Motor neuron (in vitro differentiated cells): ENCODE measurements around the gene VPS13D. TPM values are rescaled to one million over a fixed set of nuclear protein-coding genes. Genes with fewer than 3 reads are reported as not detected.
A peak's percentile ranks its signal among the peaks of the same experiment; 100 is the strongest.

ENCODE experiments used
- ATAC-seq, 8 experiments: fragments of 200-7000 bp; cut with Tn5 transposase; replicated peaks in 6 of 8; 2 replicates each; pipeline ENCODE4 v1.8.0; 2021; ENCODE audit warnings: mild to moderate bottlenecking in 8 of 8, moderate library complexity in 8 of 8
- H3K27ac ChIP-seq, 2 donors: fragments of 250-450 bp; sonication (Bioruptor Pico); 2 replicates each; pipeline ENCODE4 v1.9.0; 2021; ENCODE audit warnings: antibody characterized with exemption in 2 of 2, mild to moderate bottlenecking in 2 of 2, moderate library complexity in 1 of 2
- H3K4me1 ChIP-seq, 2 donors: fragments of 250-450 bp; sonication (Bioruptor Pico); replicated peaks in 1 of 2; 2 replicates each; pipeline ENCODE4 v1.6.1; 2021; ENCODE audit warnings: antibody characterized with exemption in 2 of 2, mild to moderate bottlenecking in 2 of 2, moderate library complexity in 1 of 2
- H3K4me3 ChIP-seq, 5 donors: fragments of 250-450 bp; sonication (Bioruptor Pico); 2 replicates each; pipeline ENCODE4 v1.9.0; 2021; ENCODE audit warnings: antibody characterized with exemption in 5 of 5, mild to moderate bottlenecking in 5 of 5, moderate library complexity in 4 of 5
- WGBS, 10 experiments: fragments of 450-650 bp; shearing (Covaris generic); methylation state at CpG; one replicate each; pipeline ENCODE4 v1.0.0; 2022; 5-methylcytosine and 5-hydroxymethylcytosine counted together
- in situ Hi-C, 9 experiments: fragments of 400-800 bp; cut with MboI; loops; one replicate each; pipeline ENCODE4 v1.15.0; 2021; ENCODE audit warnings: low sequenced_read_pairs in 9 of 9, low pct_unique_long_range_greater_than_20kb in 2 of 9; ENCODE audit not compliant: unreplicated experiment in 9 of 9
- total RNA-seq, 8 experiments: library from RNA; unstranded; fragments of 300-600 nt; gene quantifications; 2 replicates each; pipeline versions ENCODE4 v1.2.3 to v1.2.4, GENCODE V29; 2022

Gene VPS13D
- total RNA-seq, 8 experiments from 2014 or later, result 18.7 to 130 (median 34.7) TPM

GRCh38 chr1:12542616-12543592 lies 313.1 kb downstream of the VPS13D start:
- Histone ChIP-seq H3K27ac (peak overlapping the region; percentile 78 to 87), H3K4me1 (peaks cover 37 to 64% of the 10 kb centered on the region in 2 donors), H3K4me3 (no peak overlapping the region)
- in situ Hi-C loops, result no loop called here
- WGBS, 10 experiments, result 57 to 94% (median 85%) methylated on average over 3 to 7 of the region's 9 CpGs
- ATAC-seq, result no peak

DNA sequence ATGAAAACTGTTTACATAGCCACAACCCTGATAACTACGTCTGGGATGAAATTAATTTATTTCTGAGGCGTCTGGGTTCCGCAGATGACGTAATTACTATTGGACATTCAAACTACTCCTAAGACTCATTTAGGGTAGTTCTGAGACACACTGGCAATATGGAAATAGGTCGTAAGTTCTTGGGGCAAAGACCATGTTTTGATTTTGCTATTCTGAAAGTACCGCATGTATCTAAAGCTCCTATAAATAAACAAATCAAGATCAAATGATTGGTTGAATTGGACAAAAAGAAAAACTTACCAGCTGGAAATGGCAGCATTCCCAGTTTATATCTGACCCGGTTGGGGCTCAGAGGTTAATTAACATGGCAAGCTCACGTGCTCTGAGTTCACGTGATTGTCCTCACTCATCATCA lies 313.9 kb downstream of the VPS13D start:
- Histone ChIP-seq H3K4me1 (peaks cover 34 to 66% of the 10 kb centered on the region in 2 donors), H3K27ac (no peak overlapping the region), H3K4me3 (no peak overlapping the region)
- in situ Hi-C loops, result no loop called here
- 75 to 100% (median 90%) methylated on average over 3 to 9 of the region's 9 CpGs for WGBS, 10 experiments
- no peak for ATAC-seq

DNA sequence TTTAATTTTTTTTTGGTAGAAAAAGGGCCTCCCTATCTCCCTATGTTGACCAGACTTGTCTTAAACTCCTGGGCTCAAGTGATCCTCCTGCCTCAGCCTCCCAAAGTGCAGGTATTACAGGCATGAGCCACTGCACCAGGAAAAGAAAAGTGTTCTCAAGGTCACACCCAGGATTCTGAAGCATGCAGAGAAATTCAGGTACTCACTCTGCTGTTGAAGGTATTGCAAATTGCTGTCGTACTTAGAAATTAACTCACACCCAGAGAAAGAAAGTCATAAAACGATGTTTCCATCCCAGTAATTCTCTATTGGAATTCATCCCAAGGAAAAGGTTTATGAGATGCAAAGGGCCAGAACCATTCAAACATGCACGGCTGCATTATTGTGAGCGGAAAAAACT lies 314.5 kb downstream of the VPS13D start:
- no peak for ATAC-seq
- Histone ChIP-seq H3K4me3 (no peak overlapping the region), H3K27ac (no peak overlapping the region), H3K4me1 (peaks cover 40 to 73% of the 10 kb centered on the region in 2 donors)
- 53 to 100% (median 72%) methylated on average over 2 to 4 of the region's 4 CpGs for WGBS, 10 experiments
- in situ Hi-C loops, result no loop called here

GRCh38 chr1:12544992-12545391 lies 315.2 kb downstream of the VPS13D start:
- in situ Hi-C loops, result no loop called here
- 40 to 88% (median 71%) methylated on average over 1 to 8 of the region's 8 CpGs for WGBS, 10 experiments
- no peak overlapping the region for H3K4me3 ChIP-seq
- H3K4me1 ChIP-seq, result peaks cover 43 to 76% of the 10 kb centered on the region in 2 donors
- ATAC-seq, result no peak
- H3K27ac ChIP-seq, result no peak overlapping the region

DNA sequence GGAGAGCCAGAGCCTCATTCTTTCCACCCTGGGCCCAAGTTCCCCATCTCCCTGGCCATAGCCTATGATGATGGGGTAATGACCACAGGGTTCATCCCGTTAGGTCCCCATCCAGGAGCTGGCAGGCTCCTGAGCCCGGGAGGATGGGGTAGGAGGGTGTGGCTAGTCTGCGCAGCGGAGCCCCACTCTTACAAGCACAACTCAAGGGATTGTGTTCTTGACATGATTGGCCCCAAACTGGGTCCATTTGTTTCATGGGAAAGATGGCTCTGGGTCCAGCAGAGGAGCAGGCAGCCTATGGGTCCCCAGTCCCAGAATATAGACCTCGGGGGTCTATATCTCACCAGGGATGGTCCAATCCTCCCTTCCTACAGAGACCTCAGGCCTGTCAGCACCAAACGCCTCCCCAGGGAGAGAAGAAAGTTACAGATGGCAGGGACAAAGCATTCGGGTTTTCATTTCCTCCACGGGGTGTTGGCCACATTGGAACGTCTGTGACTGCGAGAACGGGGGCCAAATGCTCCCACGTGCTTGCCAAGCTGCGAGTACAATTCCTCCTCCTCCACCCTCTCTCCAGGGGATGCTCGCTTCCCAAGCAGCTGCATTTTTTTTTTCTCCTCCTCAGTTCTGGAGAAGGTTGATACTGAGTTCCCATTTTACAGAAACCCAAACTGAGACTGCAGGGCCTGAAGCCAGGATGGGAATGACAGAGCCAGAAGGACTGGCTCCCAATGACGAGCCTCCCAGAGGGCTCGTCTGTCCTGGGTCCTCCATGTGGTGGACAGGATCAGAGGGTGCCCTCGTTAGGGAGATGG lies 317.1 kb downstream of the VPS13D start:
- ATAC-seq, result peak in 1 of 8 experiments; percentile 35
- Histone ChIP-seq H3K4me3 (no peak overlapping the region), H3K27ac (no peak overlapping the region), H3K4me1 (peaks cover 31 to 60% of the 10 kb centered on the region in 2 donors)
- WGBS, 10 experiments, result 0 to 100% (median 84%) methylated on average over 1 to 9 of the region's 17 CpGs; no CpG with 5 or more reads in 2 of the 10 experiments
- in situ Hi-C loops, result no loop called here

- in situ Hi-C loops, result no loop called here
These were observed 317.9 kb downstream of the VPS13D start for GRCh38 chr1:12547586-12548225.

GRCh38 chr1:12548279-12548972 lies 318.6 kb downstream of the VPS13D start:
- ATAC-seq, result no peak
- no peak overlapping the region for H3K4me3 ChIP-seq
- H3K27ac ChIP-seq, result peak overlapping the region; percentile 18 to 49
- WGBS, 10 experiments, result 60 to 100% (median 100%) methylated on average over 1 to 4 of the region's 14 CpGs; no CpG with 5 or more reads in 7 of the 10 experiments
- peaks cover 41 to 68% of the 10 kb centered on the region in 2 donors for H3K4me1 ChIP-seq
- in situ Hi-C loops, result no loop called here

More at GRCh38 chr1:12547586-12548225, 317.9 kb downstream of the VPS13D start:
- no peak overlapping the region for H3K4me3 ChIP-seq
- H3K27ac ChIP-seq, result no peak overlapping the region
- H3K4me1 ChIP-seq, result peaks cover 33 to 62% of the 10 kb centered on the region in 2 donors
- no peak for ATAC-seq
- WGBS, 10 experiments, result 75 to 100% (median 98%) methylated on average over 1 to 8 of the region's 20 CpGs; no CpG with 5 or more reads in 2 of the 10 experiments

GRCh38 chr1:12548973-12549459 lies 319.2 kb downstream of the VPS13D start:
- in situ Hi-C loops, result no loop called here

DNA sequence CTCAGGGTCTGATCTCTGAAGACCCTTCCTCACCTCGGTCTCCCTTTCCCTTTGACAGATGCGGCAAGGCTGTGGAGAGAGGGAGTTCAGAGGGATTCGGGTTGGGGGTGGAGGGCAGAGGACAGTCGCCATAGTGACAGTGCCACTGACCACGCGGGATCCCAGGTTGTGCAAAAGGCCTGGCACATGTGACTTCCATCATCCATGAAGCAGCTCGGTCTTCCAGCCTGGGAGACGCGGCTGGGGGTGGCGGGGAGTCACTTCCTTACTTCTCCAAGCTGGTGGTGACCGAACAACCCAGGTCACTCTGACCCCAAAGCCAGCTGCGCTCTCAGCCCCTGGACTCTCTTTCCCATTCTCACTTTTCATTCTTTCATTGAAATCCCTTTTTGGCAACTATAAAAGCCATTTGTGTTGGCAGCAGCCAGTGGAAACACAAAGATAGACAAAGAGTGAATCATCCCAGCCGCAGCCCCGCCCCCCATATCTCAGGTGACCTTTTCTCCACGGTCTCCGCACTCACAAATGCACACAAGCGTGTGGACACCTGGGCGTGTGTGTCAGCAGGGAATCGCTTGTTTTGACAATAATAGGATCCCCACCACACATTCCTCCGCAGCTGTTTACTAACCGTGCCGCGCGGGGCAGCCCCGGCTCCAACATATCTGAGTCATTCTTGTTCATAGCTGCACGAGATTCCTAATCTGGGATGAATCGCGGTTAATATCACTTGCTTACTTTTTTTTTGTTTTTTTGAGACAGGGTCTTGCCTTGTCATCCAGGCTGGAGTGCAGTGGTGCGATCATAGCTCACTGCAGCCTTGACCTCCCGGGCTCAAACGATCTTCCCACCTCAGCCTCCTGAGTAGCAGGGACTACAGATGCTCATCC lies 319.9 kb downstream of the VPS13D start:
- in situ Hi-C loops, result no loop called here
- peak; percentile 50 to 80 (median 72) for ATAC-seq
- H3K27ac ChIP-seq, result peak overlapping the region; percentile 49 to 62

More at GRCh38 chr1:12548973-12549459, 319.2 kb downstream of the VPS13D start:
- peak in 7 of 8 experiments; percentile 11 to 41 (median 31) for ATAC-seq
- 65 to 67% methylated on average over 6 to 21 of the region's 27 CpGs; no CpG with 5 or more reads in 8 of the 10 experiments for WGBS, 10 experiments
- Histone ChIP-seq H3K27ac (peak overlapping the region; percentile 49 to 62), H3K4me1 (peaks cover 43 to 63% of the 10 kb centered on the region in 2 donors), H3K4me3 (no peak overlapping the region)

DNA sequence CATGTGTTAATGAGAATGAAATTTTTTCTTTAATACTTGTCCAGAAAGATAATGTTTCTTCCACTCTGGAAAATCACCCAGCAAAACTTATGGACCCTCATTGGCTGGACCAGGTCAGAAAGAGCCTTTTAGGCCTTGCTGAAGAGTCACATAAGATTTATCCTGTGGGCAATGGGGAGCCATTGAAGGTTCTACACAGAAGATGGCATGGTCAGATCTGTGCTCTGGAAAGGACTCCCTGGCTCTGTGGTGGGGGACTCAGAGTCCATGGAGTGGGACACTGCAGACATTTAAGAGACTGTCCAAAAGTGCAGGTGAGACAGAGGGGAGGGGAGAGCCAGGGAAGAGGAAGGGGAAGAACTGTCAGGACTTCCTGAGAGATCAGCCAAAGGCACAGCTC lies 321.8 kb downstream of the VPS13D start:
- Histone ChIP-seq H3K27ac (peak overlapping the region; percentile 55 to 85), H3K4me1 (peaks cover 45 to 49% of the 10 kb centered on the region in 2 donors), H3K4me3 (no peak overlapping the region)
- in situ Hi-C loops, result no loop called here
- no peak for ATAC-seq

More for the DNA sequence above, 319.9 kb downstream of the VPS13D start:
- WGBS, 10 experiments, result 2 to 87% (median 60%) methylated on average over 1 to 28 of the region's 31 CpGs; no CpG with 5 or more reads in 1 of the 10 experiments
- no peak overlapping the region for H3K4me3 ChIP-seq
- H3K4me1 ChIP-seq, result peaks cover 43 to 56% of the 10 kb centered on the region in 2 donors

DNA sequence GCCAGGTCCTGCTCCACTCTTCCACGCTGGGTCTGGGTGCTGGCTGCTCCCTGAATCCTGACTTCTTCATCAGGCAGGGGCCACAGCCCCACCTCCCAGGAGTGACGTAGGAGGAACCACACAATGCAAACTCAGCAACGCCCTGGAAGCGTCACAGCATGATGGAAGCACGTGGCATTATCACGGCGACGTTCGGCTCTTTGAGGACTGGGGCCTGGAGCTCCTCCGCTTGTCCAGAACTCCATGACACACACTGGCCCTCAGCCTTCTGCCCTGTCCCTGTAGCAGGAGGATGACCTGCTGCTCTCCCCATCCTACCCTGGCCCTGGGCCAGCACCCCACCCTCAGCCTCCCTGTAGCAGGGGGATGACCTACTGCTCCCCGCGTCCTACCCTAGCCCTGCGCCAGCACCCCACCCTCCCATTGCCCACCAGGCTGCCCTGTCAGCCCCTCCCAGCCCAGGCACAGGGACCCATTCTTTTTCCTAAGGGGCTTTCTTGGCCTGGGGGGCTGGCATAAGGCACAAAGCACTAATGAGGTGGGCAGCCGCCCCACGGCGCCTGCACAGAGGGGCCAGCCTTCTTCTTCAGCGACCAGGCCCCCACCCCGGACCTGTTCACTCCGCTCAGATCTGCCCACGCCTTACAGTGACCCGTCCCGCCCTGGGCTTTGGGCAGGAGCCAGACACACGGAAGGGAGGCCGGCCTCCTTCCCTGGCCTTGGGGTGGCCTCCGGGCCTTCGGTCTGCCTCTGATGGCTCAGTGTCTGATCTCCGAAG lies 322.5 kb downstream of the VPS13D start:
- ATAC-seq, result no peak
- WGBS, 10 experiments, result 57 to 100% (median 71%) methylated on average over 1 to 4 of the region's 27 CpGs; no CpG with 5 or more reads in 6 of the 10 experiments
- H3K4me3 ChIP-seq, result no peak overlapping the region
- H3K27ac ChIP-seq, result peak overlapping the region; percentile 55 to 85
- peaks cover 41 to 43% of the 10 kb centered on the region in 2 donors for H3K4me1 ChIP-seq
- in situ Hi-C loops, result no loop called here
